Type B pancreatic cell (in vitro differentiated cells): ENCODE measurements around the gene LRRC73. TPM values are rescaled to one million over a fixed set of nuclear protein-coding genes. Genes with fewer than 3 reads are reported as not detected.
"Not testable (repeated sequence)": the region's sequence is repeated elsewhere in the genome, so short reads cannot be mapped to it uniquely, and the experiment has no call there.

Source experiments
- DNase-seq: peaks from one replicate; pipeline ENCODE4 v3.0.0; 2021; ENCODE audit warnings: mixed read lengths; ENCODE audit not compliant: unreplicated experiment; ENCODE audit errors: extremely low spot score
- H3K27ac Mint-ChIP-seq: 2 replicates; pipeline ENCODE4 v1.8.0; 2021; ENCODE audit warnings: mild to moderate bottlenecking, mixed read lengths
- H3K27me3 Mint-ChIP-seq: 2 replicates; pipeline ENCODE4 v1.8.0; 2021; ENCODE audit warnings: mixed read lengths
- H3K36me3 Mint-ChIP-seq: 2 replicates; pipeline ENCODE4 v1.8.0; 2021; ENCODE audit warnings: mixed read lengths
- H3K4me1 Mint-ChIP-seq: one replicate; pipeline ENCODE4 v1.8.0; 2021; ENCODE audit warnings: mixed read lengths; ENCODE audit not compliant: unreplicated experiment
- H3K4me3 Mint-ChIP-seq: 2 replicates; pipeline ENCODE4 v1.8.0; 2021; ENCODE audit warnings: mild to moderate bottlenecking, mixed read lengths
- H3K9me3 Mint-ChIP-seq: 2 replicates; pipeline ENCODE4 v1.8.0; 2021; ENCODE audit warnings: mixed read lengths
- total RNA-seq: library from RNA; stranded (reverse); gene quantifications from 2 replicates; pipeline ENCODE4 v1.2.1, GENCODE V29; 2021; ENCODE audit warnings: low replicate concordance
- TF ChIP-seq, protein P1 (sequence below): fragments of 200-600 bp; sonication (generic); conservative IDR thresholded peaks from 2 replicates; pipeline ENCODE4 v1.5.0; 2021; ENCODE audit warnings: antibody characterized with exemption, mild to moderate bottlenecking

The LRRC73 gene
- total RNA-seq, 1 donor from 2014 or later = 2.9 TPM

DNA sequence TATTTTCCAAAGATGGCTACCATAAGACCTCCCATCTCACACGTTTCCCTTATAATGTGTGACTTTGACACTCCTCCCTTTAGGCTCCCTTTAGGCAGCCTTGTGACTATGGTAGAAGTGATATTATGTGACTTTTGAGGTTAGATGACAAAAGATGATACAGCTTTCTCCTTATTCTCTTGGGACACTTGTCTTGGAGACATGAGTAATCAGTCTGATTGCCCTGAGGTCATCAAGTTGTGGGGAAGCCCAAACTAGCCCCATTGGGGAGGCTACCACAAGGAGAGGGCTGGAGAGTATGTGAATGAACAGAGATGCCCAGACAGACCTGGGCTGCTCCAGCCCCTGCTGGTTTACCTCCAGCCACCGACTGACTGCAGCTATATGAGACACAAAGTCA is 44.2 kb downstream of the LRRC73 start:
- H3K27ac Mint-ChIP-seq = no peak overlapping the region
- TF ChIP-seq, protein P1, sequence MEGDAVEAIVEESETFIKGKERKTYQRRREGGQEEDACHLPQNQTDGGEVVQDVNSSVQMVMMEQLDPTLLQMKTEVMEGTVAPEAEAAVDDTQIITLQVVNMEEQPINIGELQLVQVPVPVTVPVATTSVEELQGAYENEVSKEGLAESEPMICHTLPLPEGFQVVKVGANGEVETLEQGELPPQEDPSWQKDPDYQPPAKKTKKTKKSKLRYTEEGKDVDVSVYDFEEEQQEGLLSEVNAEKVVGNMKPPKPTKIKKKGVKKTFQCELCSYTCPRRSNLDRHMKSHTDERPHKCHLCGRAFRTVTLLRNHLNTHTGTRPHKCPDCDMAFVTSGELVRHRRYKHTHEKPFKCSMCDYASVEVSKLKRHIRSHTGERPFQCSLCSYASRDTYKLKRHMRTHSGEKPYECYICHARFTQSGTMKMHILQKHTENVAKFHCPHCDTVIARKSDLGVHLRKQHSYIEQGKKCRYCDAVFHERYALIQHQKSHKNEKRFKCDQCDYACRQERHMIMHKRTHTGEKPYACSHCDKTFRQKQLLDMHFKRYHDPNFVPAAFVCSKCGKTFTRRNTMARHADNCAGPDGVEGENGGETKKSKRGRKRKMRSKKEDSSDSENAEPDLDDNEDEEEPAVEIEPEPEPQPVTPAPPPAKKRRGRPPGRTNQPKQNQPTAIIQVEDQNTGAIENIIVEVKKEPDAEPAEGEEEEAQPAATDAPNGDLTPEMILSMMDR = no peak
- no peaks in the 10 kb centered on the region for H3K36me3 Mint-ChIP-seq
- no peak overlapping the region for H3K4me3 Mint-ChIP-seq
- no peaks in the 10 kb centered on the region for H3K9me3 Mint-ChIP-seq
- H3K27me3 Mint-ChIP-seq = peaks cover 23% of the 10 kb centered on the region
- H3K4me1 Mint-ChIP-seq = no peaks in the 10 kb centered on the region
- DNase-seq = no peak

DNA sequence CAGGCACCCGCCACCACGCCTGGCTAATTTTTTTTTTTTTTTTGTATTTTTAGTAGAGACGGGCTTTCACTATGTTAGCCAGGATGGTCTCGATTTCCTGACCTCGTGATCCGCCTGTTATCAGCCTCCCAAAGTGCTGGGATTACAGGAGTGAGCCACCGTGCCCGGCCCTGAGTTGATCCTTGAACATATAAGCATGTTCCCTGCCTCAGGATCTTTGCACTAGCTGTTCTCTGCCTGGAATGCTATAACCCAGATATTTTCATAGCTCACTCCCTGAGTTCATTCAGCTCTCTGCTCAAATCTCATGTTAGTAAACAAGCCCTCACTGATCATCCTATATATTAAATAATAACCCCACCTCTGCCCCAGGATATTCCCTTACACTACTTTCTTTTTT is 45.8 kb downstream of the LRRC73 start:
- Mint-ChIP-seq H3K9me3 (no peaks in the 10 kb centered on the region), H3K27me3 (peaks cover 34% of the 10 kb centered on the region), H3K36me3 (no peaks in the 10 kb centered on the region), H3K4me1 (no peaks in the 10 kb centered on the region), H3K27ac (no peak overlapping the region), H3K4me3 (no peak overlapping the region)
- TF ChIP-seq, protein P1 = no peak
- DNase-seq = no peak

DNA sequence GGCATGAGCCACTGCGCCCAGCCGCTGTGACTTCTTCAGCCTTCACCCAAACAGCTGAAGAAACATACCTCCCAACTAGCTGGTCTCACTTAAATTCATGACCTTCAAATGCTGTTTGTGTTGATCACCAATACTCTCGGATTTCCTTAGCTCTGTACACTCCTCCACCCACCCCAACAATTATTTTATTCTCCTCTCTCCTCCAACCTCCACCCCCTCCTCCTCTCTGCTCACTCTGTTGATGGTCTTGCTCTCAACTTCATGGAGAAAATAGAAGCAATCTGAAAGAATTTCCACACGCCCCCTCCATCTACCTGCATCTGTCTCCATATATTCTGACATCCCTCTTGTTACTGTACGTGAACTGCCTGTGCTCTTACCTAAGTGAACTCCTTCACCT is 48.2 kb downstream of the LRRC73 start:
- TF ChIP-seq, protein P1 = no peak
- Mint-ChIP-seq H3K27me3 (peaks cover 34% of the 10 kb centered on the region), H3K36me3 (no peaks in the 10 kb centered on the region), H3K9me3 (no peaks in the 10 kb centered on the region), H3K4me1 (peaks cover 2% of the 10 kb centered on the region), H3K27ac (no peak overlapping the region), H3K4me3 (no peak overlapping the region)
- DNase-seq = no peak

DNA sequence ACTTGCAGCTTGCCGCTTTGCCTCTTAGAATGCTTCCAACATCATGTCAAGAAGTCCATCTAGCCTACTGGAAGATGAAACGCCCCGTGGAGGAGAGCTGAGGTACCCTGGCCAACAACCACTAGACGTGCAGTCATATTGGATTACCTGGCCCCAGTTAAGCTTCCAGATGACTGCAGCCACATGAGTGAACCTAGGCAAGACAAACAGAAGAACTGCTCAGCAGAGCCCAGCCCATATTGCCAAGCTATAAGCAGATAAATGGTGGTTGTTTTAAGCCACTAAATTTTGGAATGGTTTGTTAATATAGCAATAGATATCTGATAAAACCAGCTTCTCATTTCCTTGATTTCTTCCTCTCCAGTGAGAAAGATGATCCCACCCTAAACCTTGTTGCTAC is 50.1 kb downstream of the LRRC73 start:
- Mint-ChIP-seq H3K4me3 (no peak overlapping the region), H3K9me3 (no peaks in the 10 kb centered on the region), H3K27ac (no peak overlapping the region), H3K4me1 (peaks cover 12% of the 10 kb centered on the region), H3K27me3 (peaks cover 46% of the 10 kb centered on the region), H3K36me3 (no peaks in the 10 kb centered on the region)
- DNase-seq = no peak
- TF ChIP-seq, protein P1 = no peak

DNA sequence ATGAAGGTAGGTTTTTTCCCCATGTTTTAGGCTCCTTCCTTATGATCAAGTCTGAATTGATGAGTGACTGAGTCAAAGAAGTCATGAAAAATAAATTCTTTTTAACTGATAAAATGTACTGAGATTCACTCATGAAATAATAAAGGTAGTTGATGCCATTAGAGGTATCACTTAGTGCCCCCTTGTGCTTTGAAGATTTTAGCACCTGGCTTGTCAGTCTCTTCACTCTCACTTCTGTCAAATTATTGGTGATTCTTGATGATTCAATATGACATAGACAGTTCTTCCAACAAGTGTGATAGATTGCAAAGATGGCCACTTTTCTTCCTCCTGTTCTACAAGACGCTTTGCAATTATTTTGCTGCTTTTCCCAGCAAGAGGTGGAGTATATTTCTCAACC is 50.6 kb downstream of the LRRC73 start:
- H3K36me3 Mint-ChIP-seq = no peaks in the 10 kb centered on the region
- H3K9me3 Mint-ChIP-seq = no peaks in the 10 kb centered on the region
- peaks cover 46% of the 10 kb centered on the region for H3K27me3 Mint-ChIP-seq
- H3K4me3 Mint-ChIP-seq = peak overlapping the region; percentile 48
- DNase-seq = no peak
- TF ChIP-seq, protein P1 = no peak
- no peak overlapping the region for H3K27ac Mint-ChIP-seq
- H3K4me1 Mint-ChIP-seq = peaks cover 12% of the 10 kb centered on the region

DNA sequence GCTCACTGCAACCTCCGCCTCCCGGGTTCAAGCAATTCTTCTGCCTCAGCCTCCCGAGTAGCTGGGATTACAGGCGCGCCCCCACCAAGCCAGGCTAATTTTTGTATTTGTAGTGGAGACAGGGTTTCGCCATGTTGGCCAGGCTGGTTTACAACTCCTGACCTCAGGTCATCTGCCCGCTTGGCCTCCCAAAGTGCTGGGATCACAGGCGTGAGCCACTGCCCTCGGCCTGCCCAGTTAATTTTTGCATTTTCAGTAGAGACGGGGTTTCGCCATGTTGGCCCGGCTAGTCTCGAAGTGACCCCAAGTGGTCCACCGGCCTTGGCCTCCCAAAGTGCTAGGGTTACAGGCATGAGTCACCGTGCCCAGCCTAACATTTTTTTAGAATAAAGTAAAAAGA is 52.0 kb downstream of the LRRC73 start:
- H3K36me3 Mint-ChIP-seq, H3K9me3 Mint-ChIP-seq, DNase-seq, H3K27ac Mint-ChIP-seq, H3K4me3 Mint-ChIP-seq: not testable (repeated sequence)
- Mint-ChIP-seq H3K27me3 (peaks cover 51% of the 10 kb centered on the region), H3K4me1 (peaks cover 16% of the 10 kb centered on the region)
